ENCODE data around the gene IQGAP3.

The IQGAP3 gene

GRCh38 chr1:156490401-156491032 is 81.8 kb downstream of the IQGAP3 start:
- Histone ChIP-seq H3K9me3 (ENCODE audit: control insufficient read depth, insufficient read depth, low read length) (no peaks in the 10 kb centered on the region), H3K9ac (ENCODE audit: low read depth, low read length) (no peak overlapping the region), H3K4me3 (ENCODE audit: low read depth, low read length) (peak overlapping the region; percentile 15), H3K36me3 (ENCODE audit: control insufficient read depth, insufficient read depth, low read length) (peaks cover 2% of the 10 kb centered on the region), H3K27me3 (ENCODE audit: control insufficient read depth, insufficient read depth, low read length) (no peaks in the 10 kb centered on the region), H3K4me1 (ENCODE audit: control insufficient read depth, insufficient read depth, low read length) (peaks cover 36% of the 10 kb centered on the region)

- Histone ChIP-seq H3K4me3 (ENCODE audit: low read depth, low read length) (peak overlapping the region; percentile 15), H3K4me1 (ENCODE audit: control insufficient read depth, insufficient read depth, low read length) (peaks cover 36% of the 10 kb centered on the region), H3K27me3 (ENCODE audit: control insufficient read depth, insufficient read depth, low read length) (no peaks in the 10 kb centered on the region), H3K9ac (ENCODE audit: low read depth, low read length) (peak overlapping the region; percentile 16), H3K36me3 (ENCODE audit: control insufficient read depth, insufficient read depth, low read length) (peaks cover 2% of the 10 kb centered on the region), H3K9me3 (ENCODE audit: control insufficient read depth, insufficient read depth, low read length) (no peaks in the 10 kb centered on the region)
Observed at GRCh38 chr1:156489935-156490293, 82.5 kb downstream of the IQGAP3 start.

- peaks cover 2% of the 10 kb centered on the region for H3K36me3 ChIP-seq (ENCODE audit: control insufficient read depth, insufficient read depth, low read length)
- peak overlapping the region; percentile 16 for H3K9ac ChIP-seq (ENCODE audit: low read depth, low read length)
Observed at GRCh38 chr1:156489166-156489934, 83.0 kb downstream of the IQGAP3 start.

GRCh38 chr1:156488566-156489165 is 83.7 kb downstream of the IQGAP3 start:
- H3K9ac ChIP-seq (ENCODE audit: low read depth, low read length): no peak overlapping the region
- H3K36me3 ChIP-seq (ENCODE audit: control insufficient read depth, insufficient read depth, low read length): peaks cover 2% of the 10 kb centered on the region
- no peaks in the 10 kb centered on the region for H3K27me3 ChIP-seq (ENCODE audit: control insufficient read depth, insufficient read depth, low read length)
- peaks cover 31% of the 10 kb centered on the region for H3K4me1 ChIP-seq (ENCODE audit: control insufficient read depth, insufficient read depth, low read length)
- H3K9me3 ChIP-seq (ENCODE audit: control insufficient read depth, insufficient read depth, low read length): no peaks in the 10 kb centered on the region
- H3K4me3 ChIP-seq (ENCODE audit: low read depth, low read length): no peak overlapping the region

More at GRCh38 chr1:156489166-156489934, 83.0 kb downstream of the IQGAP3 start:
- Histone ChIP-seq H3K9me3 (ENCODE audit: control insufficient read depth, insufficient read depth, low read length) (no peaks in the 10 kb centered on the region), H3K4me3 (ENCODE audit: low read depth, low read length) (no peak overlapping the region), H3K4me1 (ENCODE audit: control insufficient read depth, insufficient read depth, low read length) (peaks cover 35% of the 10 kb centered on the region), H3K27me3 (ENCODE audit: control insufficient read depth, insufficient read depth, low read length) (no peaks in the 10 kb centered on the region)

GRCh38 chr1:156487862-156488261 is 84.5 kb downstream of the IQGAP3 start:
- Histone ChIP-seq H3K4me1 (ENCODE audit: control insufficient read depth, insufficient read depth, low read length) (peaks cover 31% of the 10 kb centered on the region), H3K27me3 (ENCODE audit: control insufficient read depth, insufficient read depth, low read length) (no peaks in the 10 kb centered on the region), H3K4me3 (ENCODE audit: low read depth, low read length) (no peak overlapping the region), H3K36me3 (ENCODE audit: control insufficient read depth, insufficient read depth, low read length) (peaks cover 6% of the 10 kb centered on the region), H3K9ac (ENCODE audit: low read depth, low read length) (no peak overlapping the region), H3K9me3 (ENCODE audit: control insufficient read depth, insufficient read depth, low read length) (no peaks in the 10 kb centered on the region)

GRCh38 chr1:156486421-156487344 is 85.7 kb downstream of the IQGAP3 start:
- peaks cover 18% of the 10 kb centered on the region for H3K36me3 ChIP-seq (ENCODE audit: control insufficient read depth, insufficient read depth, low read length)
- H3K9ac ChIP-seq (ENCODE audit: low read depth, low read length): no peak overlapping the region
- H3K4me3 ChIP-seq (ENCODE audit: low read depth, low read length): no peak overlapping the region
- peaks cover 27% of the 10 kb centered on the region for H3K4me1 ChIP-seq (ENCODE audit: control insufficient read depth, insufficient read depth, low read length)
- H3K9me3 ChIP-seq (ENCODE audit: control insufficient read depth, insufficient read depth, low read length): no peaks in the 10 kb centered on the region
- no peaks in the 10 kb centered on the region for H3K27me3 ChIP-seq (ENCODE audit: control insufficient read depth, insufficient read depth, low read length)

GRCh38 chr1:156485984-156486383 is 86.4 kb downstream of the IQGAP3 start:
- no peaks in the 10 kb centered on the region for H3K9me3 ChIP-seq (ENCODE audit: control insufficient read depth, insufficient read depth, low read length)
- H3K36me3 ChIP-seq (ENCODE audit: control insufficient read depth, insufficient read depth, low read length): peaks cover 25% of the 10 kb centered on the region
- no peaks in the 10 kb centered on the region for H3K27me3 ChIP-seq (ENCODE audit: control insufficient read depth, insufficient read depth, low read length)
- no peak overlapping the region for H3K9ac ChIP-seq (ENCODE audit: low read depth, low read length)
- H3K4me1 ChIP-seq (ENCODE audit: control insufficient read depth, insufficient read depth, low read length): peaks cover 27% of the 10 kb centered on the region
- no peak overlapping the region for H3K4me3 ChIP-seq (ENCODE audit: low read depth, low read length)

- peaks cover 18% of the 10 kb centered on the region for H3K4me1 ChIP-seq (ENCODE audit: control insufficient read depth, insufficient read depth, low read length)
- H3K9ac ChIP-seq (ENCODE audit: low read depth, low read length): no peak overlapping the region
- peaks cover 36% of the 10 kb centered on the region for H3K36me3 ChIP-seq (ENCODE audit: control insufficient read depth, insufficient read depth, low read length)
Observed at GRCh38 chr1:156484480-156485058, 87.8 kb downstream of the IQGAP3 start.

GRCh38 chr1:156483397-156483796 is 89.0 kb downstream of the IQGAP3 start:
- Histone ChIP-seq H3K9ac (ENCODE audit: low read depth, low read length) (no peak overlapping the region), H3K4me3 (ENCODE audit: low read depth, low read length) (no peak overlapping the region), H3K36me3 (ENCODE audit: control insufficient read depth, insufficient read depth, low read length) (peaks cover 44% of the 10 kb centered on the region), H3K27me3 (ENCODE audit: control insufficient read depth, insufficient read depth, low read length) (no peaks in the 10 kb centered on the region), H3K4me1 (ENCODE audit: control insufficient read depth, insufficient read depth, low read length) (peaks cover 8% of the 10 kb centered on the region), H3K9me3 (ENCODE audit: control insufficient read depth, insufficient read depth, low read length) (no peaks in the 10 kb centered on the region)

More at GRCh38 chr1:156484480-156485058, 87.8 kb downstream of the IQGAP3 start:
- Histone ChIP-seq H3K4me3 (ENCODE audit: low read depth, low read length) (no peak overlapping the region), H3K9me3 (ENCODE audit: control insufficient read depth, insufficient read depth, low read length) (no peaks in the 10 kb centered on the region), H3K27me3 (ENCODE audit: control insufficient read depth, insufficient read depth, low read length) (no peaks in the 10 kb centered on the region)

GRCh38 chr1:156482276-156482675 is 90.1 kb downstream of the IQGAP3 start:
- H3K9ac ChIP-seq (ENCODE audit: low read depth, low read length): no peak overlapping the region
- peaks cover 53% of the 10 kb centered on the region for H3K36me3 ChIP-seq (ENCODE audit: control insufficient read depth, insufficient read depth, low read length)
- no peaks in the 10 kb centered on the region for H3K9me3 ChIP-seq (ENCODE audit: control insufficient read depth, insufficient read depth, low read length)
- no peak overlapping the region for H3K4me3 ChIP-seq (ENCODE audit: low read depth, low read length)
- peaks cover 8% of the 10 kb centered on the region for H3K4me1 ChIP-seq (ENCODE audit: control insufficient read depth, insufficient read depth, low read length)
- H3K27me3 ChIP-seq (ENCODE audit: control insufficient read depth, insufficient read depth, low read length): no peaks in the 10 kb centered on the region

- H3K9ac ChIP-seq (ENCODE audit: low read depth, low read length): no peak overlapping the region
- peaks cover 8% of the 10 kb centered on the region for H3K4me1 ChIP-seq (ENCODE audit: control insufficient read depth, insufficient read depth, low read length)
- no peaks in the 10 kb centered on the region for H3K9me3 ChIP-seq (ENCODE audit: control insufficient read depth, insufficient read depth, low read length)
- H3K27me3 ChIP-seq (ENCODE audit: control insufficient read depth, insufficient read depth, low read length): no peaks in the 10 kb centered on the region
- no peak overlapping the region for H3K4me3 ChIP-seq (ENCODE audit: low read depth, low read length)
- peaks cover 55% of the 10 kb centered on the region for H3K36me3 ChIP-seq (ENCODE audit: control insufficient read depth, insufficient read depth, low read length)
Observed at GRCh38 chr1:156481527-156481926, 90.8 kb downstream of the IQGAP3 start.

All from iPS-15b (cell line).